NCI-H2081 (cell line): ENCODE measurements around the gene OR2Z1.

Source experiments
- DNase-seq, 2 experiments: peaks; one replicate each; lab custom pipeline; 2025; lab: John Stamatoyannopoulos, UW

OR2Z1 gene

GRCh38 chr19:8721334-8721733, at the start of gene OR2Z1:
Gene OR2Z1, plus strand, starts transcription at chr19:8721634. Its CDS starts 9,395 bp downstream, at chr19:8731029.
- DNase-seq = no peak

- DNase-seq = no peak
Measured at GRCh38 chr19:8673276-8673891, 48.0 kb upstream of the OR2Z1 start.

- no peak for DNase-seq
Measured at GRCh38 chr19:8675066-8675465, 46.4 kb upstream of the OR2Z1 start.

GRCh38 chr19:8678244-8678807, 43.1 kb upstream of the OR2Z1 start:
- DNase-seq = no peak

- no peak for DNase-seq
Measured at GRCh38 chr19:8680676-8681344, 40.6 kb upstream of the OR2Z1 start.

- no peak for DNase-seq
Measured at GRCh38 chr19:8681345-8682029, 39.9 kb upstream of the OR2Z1 start.

GRCh38 chr19:8682472-8682871, 39.0 kb upstream of the OR2Z1 start:
- no peak for DNase-seq

- DNase-seq = no peak
Measured at GRCh38 chr19:8682931-8683330, 38.5 kb upstream of the OR2Z1 start.

GRCh38 chr19:8684001-8684902, 37.2 kb upstream of the OR2Z1 start:
- no peak for DNase-seq

GRCh38 chr19:8686549-8686948, 34.9 kb upstream of the OR2Z1 start:
- no peak for DNase-seq

- DNase-seq = no peak
Measured at GRCh38 chr19:8688930-8689329, 32.5 kb upstream of the OR2Z1 start.

- no peak for DNase-seq
Measured at GRCh38 chr19:8690753-8691539, 30.5 kb upstream of the OR2Z1 start.

- no peak for DNase-seq
Measured at GRCh38 chr19:8695501-8695900, 25.9 kb upstream of the OR2Z1 start.

GRCh38 chr19:8695911-8696310, 25.5 kb upstream of the OR2Z1 start:
- no peak for DNase-seq

- DNase-seq = no peak
Measured at GRCh38 chr19:8696993-8697392, 24.4 kb upstream of the OR2Z1 start.

- no peak for DNase-seq
Measured at GRCh38 chr19:8697671-8698432, 23.6 kb upstream of the OR2Z1 start.

- DNase-seq = no peak
Measured at GRCh38 chr19:8698433-8699063, 22.9 kb upstream of the OR2Z1 start, which contains the start of gene ACTL9. Gene ACTL9, minus strand, starts transcription at chr19:8698795. Its CDS starts 94 bp downstream, at chr19:8698701.

- no peak for DNase-seq
Measured at GRCh38 chr19:8699908-8700307, 21.5 kb upstream of the OR2Z1 start.

- no peak for DNase-seq
Measured at GRCh38 chr19:8700956-8701355, 20.5 kb upstream of the OR2Z1 start.

GRCh38 chr19:8702350-8702749, 19.1 kb upstream of the OR2Z1 start:
- DNase-seq = no peak
